Activated naive CD8-positive, alpha-beta T cell treated with anti-CD3 and anti-CD28 coated beads for 36 hours (primary cell): ENCODE measurements around the gene HOXA7. TPM values are rescaled to one million over a fixed set of nuclear protein-coding genes. Genes with fewer than 3 reads are reported as not detected.
A peak's percentile ranks its signal among the peaks of the same experiment; 100 is the strongest.

Experiments
- DNase-seq: peaks from one replicate; pipeline ENCODE4 v3.0.0; 2021
- H3K27ac Mint-ChIP-seq: one replicate; pipeline ENCODE4 v1.8.0; 2022; ENCODE audit warnings: mild to moderate bottlenecking, moderate library complexity, mixed read lengths
- H3K27me3 Mint-ChIP-seq: one replicate; pipeline ENCODE4 v1.8.0; 2022; ENCODE audit warnings: mild to moderate bottlenecking, mixed read lengths
- H3K36me3 Mint-ChIP-seq: one replicate; pipeline ENCODE4 v1.8.0; 2021; ENCODE audit warnings: mild to moderate bottlenecking, mixed read lengths
- H3K4me1 Mint-ChIP-seq: one replicate; pipeline ENCODE4 v1.8.0; 2021; ENCODE audit warnings: mixed read lengths
- H3K4me3 Mint-ChIP-seq: one replicate; pipeline ENCODE4 v1.8.0; 2022; ENCODE audit warnings: mild to moderate bottlenecking, moderate library complexity, mixed read lengths
- H3K9me3 Mint-ChIP-seq: one replicate; pipeline ENCODE4 v1.8.0; 2022; ENCODE audit warnings: mixed read lengths
- total RNA-seq, 2 experiments: library from RNA; stranded (reverse); gene quantifications; one replicate each; pipeline ENCODE4 v1.2.3, GENCODE V29; 2021

HOXA7 gene
- total RNA-seq, 2 experiments from 2014 or later, result not detected

GRCh38 chr7:27187475-27188385 is 31.3 kb upstream of the HOXA7 start:
- Mint-ChIP-seq H3K4me1 (peaks cover 38% of the 10 kb centered on the region), H3K36me3 (no peaks in the 10 kb centered on the region), H3K27ac (no peak overlapping the region), H3K4me3 (peak overlapping the region; percentile 61), H3K9me3 (no peaks in the 10 kb centered on the region), H3K27me3 (peaks cover 98% of the 10 kb centered on the region)
- no peak for DNase-seq

- Mint-ChIP-seq H3K36me3 (no peaks in the 10 kb centered on the region), H3K9me3 (no peaks in the 10 kb centered on the region), H3K4me3 (no peak overlapping the region), H3K27me3 (peaks cover 96% of the 10 kb centered on the region), H3K27ac (no peak overlapping the region), H3K4me1 (peaks cover 34% of the 10 kb centered on the region)
- DNase-seq, result no peak
These were observed 30.4 kb upstream of the HOXA7 start for GRCh38 chr7:27186668-27187474.

DNA sequence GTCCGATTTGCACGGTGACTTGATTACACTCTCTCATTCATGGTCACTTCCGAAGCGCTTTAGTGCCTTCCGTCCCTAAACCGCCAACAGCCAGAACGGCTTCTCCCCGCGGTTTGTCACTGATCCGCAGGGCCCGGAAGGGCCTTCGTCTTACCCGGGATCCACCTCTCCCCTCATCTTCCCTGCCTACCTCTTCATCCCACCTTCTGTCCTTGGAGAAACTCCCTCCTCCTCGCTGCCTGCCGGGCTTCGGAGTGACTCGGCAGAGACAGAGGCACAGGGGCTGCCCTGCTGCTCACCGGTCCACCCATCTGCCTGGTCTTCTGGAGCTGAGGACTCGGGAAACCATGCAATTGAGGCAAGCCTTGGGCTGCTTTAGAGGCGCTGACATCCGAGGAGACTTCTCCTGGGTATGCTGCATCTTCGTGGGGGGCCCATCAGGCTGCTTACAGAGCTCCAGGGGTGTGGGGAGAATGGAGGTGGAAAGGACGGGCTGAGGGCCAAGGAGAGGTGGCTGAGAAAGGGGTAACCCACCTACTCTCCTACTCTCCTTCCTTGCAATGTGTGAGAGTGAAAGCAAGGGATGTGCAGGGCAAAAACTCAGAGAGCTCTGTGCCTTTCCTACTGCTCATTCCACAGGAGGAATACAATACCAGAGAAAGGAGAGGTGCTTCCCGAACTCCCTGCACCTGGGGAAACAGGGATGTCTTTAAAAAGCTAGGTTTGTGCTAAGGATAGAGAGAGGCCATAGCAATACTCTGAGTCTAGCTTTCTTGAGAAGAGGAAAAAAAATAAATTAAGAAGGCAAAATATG is 29.6 kb upstream of the HOXA7 start:
- peak overlapping the region; percentile 70 for H3K4me3 Mint-ChIP-seq
- H3K4me1 Mint-ChIP-seq, result peaks cover 31% of the 10 kb centered on the region
- DNase-seq, result no peak
- peaks cover 96% of the 10 kb centered on the region for H3K27me3 Mint-ChIP-seq
- no peak overlapping the region for H3K27ac Mint-ChIP-seq
- H3K9me3 Mint-ChIP-seq, result no peaks in the 10 kb centered on the region
- no peaks in the 10 kb centered on the region for H3K36me3 Mint-ChIP-seq

DNA sequence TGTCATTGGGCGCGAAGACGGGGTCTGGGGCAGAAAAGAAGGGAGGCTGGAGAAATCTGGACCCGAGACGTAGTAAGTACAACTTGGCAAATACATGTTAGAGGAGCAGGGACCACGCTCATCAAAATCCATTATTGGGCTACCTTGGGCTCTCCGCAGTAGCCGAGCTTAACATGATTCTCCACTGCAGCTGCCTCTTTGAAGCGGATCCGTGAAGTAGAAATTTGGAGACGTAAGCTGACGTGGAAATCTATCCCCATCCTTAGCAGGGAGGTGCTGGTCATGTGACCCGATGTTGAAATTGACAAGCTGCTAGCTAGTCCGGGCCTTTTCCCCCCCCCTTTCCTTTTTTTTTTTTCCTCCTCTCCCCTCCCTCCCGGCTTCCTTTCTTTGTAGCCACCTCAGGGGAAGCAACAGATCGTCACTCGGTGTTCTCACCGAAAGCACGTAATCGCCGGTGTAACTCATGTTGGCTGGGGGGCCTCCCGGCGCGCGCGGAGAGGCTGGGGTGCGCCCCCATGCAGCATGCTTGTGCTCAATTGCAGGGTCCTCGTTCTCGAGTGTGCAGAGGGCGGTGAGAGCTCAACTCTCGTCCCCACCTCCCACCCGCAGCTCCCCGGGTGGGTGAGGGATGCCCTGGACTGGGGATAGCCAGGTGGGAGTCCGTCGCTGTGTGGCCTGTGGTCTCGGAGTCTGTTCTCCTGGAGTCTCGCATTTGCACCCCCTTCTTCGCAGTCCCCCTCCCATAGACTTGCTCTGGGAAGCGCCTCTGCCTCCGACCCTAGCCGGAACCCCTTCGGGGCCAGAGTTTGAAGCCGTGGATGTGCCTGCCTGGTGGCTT is 28.8 kb upstream of the HOXA7 start, which contains the start of gene HOXA11:
Gene HOXA11 (minus strand): TSS at position 220 of the 841 bp plus-strand sequence. CDS start 88 bp downstream, at position 132.
- Mint-ChIP-seq H3K4me1 (peaks cover 31% of the 10 kb centered on the region), H3K9me3 (no peaks in the 10 kb centered on the region), H3K36me3 (no peaks in the 10 kb centered on the region), H3K27ac (peak within 1 kb of the TSS; percentile 34), H3K27me3 (peaks cover 93% of the 10 kb centered on the region), H3K4me3 (peak within 1 kb of the TSS; percentile 70)
- no peak for DNase-seq

DNA sequence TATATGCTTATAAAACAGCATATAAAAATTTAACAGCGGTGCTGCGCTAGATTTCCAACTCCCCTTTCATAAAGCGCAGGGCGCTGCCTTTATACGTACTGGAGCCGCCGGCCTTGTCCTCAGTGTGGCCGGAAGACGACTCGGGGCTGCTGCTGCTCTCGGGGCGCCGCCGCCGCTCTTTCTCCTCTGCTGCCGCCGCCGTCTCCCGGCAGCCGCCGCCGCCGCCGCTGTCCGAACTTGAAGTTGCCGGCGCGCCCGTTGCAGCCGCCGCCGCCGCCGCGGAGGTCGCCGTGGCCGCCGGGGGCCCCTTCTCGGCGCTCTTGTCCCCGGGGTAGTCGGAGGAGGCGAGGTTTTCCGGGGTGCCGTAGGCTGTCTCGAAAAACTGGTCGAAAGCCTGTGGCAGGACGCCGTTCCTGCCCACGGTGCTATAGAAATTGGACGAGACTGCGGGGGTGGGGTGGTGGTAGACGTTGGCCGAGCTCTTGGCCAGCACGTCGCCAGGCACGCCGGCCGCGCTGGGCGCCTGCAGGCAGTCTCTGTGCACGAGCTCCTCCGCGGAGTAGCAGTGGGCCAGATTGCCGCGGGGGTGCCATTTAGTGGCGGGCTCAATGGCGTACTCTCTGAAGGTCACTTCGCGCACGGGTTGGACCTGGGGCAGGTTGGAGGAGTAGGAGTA is 28.0 kb upstream of the HOXA7 start:
- H3K9me3 Mint-ChIP-seq, result no peaks in the 10 kb centered on the region
- H3K27ac Mint-ChIP-seq, result peak overlapping the region; percentile 34
- peak overlapping the region; percentile 70 for H3K4me3 Mint-ChIP-seq
- peaks cover 2% of the 10 kb centered on the region for H3K36me3 Mint-ChIP-seq
- H3K27me3 Mint-ChIP-seq, result peaks cover 91% of the 10 kb centered on the region
- DNase-seq, result no peak
- H3K4me1 Mint-ChIP-seq, result peaks cover 34% of the 10 kb centered on the region

GRCh38 chr7:27183682-27184336 is 27.3 kb upstream of the HOXA7 start:
- Mint-ChIP-seq H3K27me3 (peaks cover 91% of the 10 kb centered on the region), H3K4me1 (peaks cover 31% of the 10 kb centered on the region), H3K27ac (no peak overlapping the region), H3K4me3 (peak overlapping the region; percentile 60), H3K36me3 (peaks cover 2% of the 10 kb centered on the region), H3K9me3 (no peaks in the 10 kb centered on the region)
- no peak for DNase-seq

DNA sequence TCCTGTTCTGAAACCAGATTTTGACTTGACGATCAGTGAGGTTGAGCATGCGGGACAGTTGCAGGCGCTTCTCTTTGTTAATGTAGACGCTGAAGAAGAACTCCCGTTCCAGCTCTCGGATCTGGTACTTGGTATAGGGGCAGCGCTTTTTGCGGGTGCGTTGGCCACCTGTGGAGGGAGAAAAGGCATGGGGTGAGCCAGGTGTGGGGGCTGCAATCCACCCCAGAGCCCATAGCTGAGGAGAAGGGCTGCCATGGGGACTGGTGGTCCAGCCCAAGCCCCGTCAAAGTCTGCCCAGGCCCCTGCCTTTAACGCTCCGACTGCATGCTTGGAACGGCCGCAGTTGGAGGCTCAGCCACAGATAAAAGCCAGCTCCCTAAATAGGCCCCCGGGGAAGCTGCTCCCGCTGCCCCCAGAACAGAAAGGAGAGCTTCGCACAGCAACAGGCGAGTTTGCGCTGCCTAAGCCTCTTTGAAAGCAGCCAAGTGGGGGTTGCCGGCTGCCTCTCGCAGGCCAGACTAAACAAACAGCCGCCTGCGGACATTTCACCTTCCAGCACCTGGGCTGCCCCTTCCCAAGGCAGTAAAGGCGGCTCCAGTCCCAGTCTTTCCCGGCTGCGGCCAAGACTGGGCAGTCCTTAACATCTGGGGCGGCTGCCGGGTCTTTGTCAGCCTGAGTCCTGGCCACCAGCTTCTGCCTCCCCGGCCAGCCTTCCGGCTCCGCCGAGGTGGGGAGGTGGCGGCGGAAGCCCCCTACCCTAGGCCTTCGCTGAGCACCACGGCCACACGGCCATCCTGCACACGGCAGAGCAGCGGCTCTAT is 26.6 kb upstream of the HOXA7 start:
- Mint-ChIP-seq H3K27me3 (peaks cover 91% of the 10 kb centered on the region), H3K4me3 (no peak overlapping the region), H3K36me3 (peaks cover 2% of the 10 kb centered on the region), H3K27ac (no peak overlapping the region), H3K9me3 (no peaks in the 10 kb centered on the region), H3K4me1 (peaks cover 24% of the 10 kb centered on the region)
- DNase-seq, result no peak

DNA sequence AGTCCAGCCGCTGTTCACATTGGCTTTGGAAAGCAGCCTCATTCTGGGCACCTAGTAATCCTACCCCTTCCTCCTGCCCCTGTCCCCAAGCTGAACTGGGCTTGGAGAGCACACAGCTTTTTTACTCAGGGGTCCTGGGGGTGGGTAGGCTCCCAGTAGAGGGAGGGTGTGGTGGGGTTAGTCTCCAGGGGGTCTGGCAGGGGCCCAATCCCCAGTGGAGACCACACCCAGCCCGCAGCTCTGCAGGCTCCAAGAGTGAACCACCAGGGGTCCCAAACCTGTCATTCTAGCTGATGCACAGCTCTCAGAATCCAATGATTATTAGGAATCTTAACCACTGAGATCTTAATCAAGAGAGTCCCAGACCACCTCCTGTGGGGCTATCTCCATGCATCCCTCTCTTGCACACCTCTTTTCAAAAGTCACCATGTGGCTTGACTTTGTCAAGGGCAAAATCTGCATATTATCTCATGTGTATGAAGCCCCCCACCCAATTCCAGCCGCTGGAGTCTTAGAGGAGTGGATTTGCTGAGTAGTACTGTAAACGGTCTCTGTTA is 25.9 kb upstream of the HOXA7 start:
- no peaks in the 10 kb centered on the region for H3K9me3 Mint-ChIP-seq
- H3K4me3 Mint-ChIP-seq, result no peak overlapping the region
- peaks cover 2% of the 10 kb centered on the region for H3K36me3 Mint-ChIP-seq
- peaks cover 91% of the 10 kb centered on the region for H3K27me3 Mint-ChIP-seq
- no peak for DNase-seq
- H3K27ac Mint-ChIP-seq, result no peak overlapping the region
- peaks cover 19% of the 10 kb centered on the region for H3K4me1 Mint-ChIP-seq

DNA sequence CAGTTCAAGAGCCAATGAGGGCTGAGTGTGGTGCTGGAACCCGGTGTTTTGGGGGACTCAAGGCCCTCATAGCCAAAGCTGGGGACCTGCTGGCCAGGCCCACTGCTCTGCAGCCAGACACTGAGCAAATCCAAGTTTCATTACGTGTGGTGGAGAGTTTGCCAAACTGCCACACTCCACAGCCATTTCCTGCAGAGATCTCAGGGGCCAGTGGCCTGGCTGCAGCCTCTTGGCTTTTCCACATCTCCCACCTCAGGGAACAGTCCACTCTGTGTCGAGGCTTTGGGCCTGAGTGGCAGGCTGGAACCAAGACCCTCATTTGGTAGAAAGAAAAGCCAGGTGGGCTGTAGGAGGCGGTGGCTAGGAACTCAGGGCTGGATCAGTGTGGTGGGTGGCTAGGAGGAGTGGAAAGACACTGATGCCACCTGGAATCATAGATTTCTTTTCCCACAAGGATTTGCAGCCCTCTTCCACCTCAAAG is 25.4 kb upstream of the HOXA7 start:
- Mint-ChIP-seq H3K27ac (no peak overlapping the region), H3K9me3 (no peaks in the 10 kb centered on the region), H3K4me1 (peaks cover 16% of the 10 kb centered on the region), H3K27me3 (peaks cover 88% of the 10 kb centered on the region), H3K36me3 (peaks cover 2% of the 10 kb centered on the region), H3K4me3 (no peak overlapping the region)
- DNase-seq, result no peak

DNA sequence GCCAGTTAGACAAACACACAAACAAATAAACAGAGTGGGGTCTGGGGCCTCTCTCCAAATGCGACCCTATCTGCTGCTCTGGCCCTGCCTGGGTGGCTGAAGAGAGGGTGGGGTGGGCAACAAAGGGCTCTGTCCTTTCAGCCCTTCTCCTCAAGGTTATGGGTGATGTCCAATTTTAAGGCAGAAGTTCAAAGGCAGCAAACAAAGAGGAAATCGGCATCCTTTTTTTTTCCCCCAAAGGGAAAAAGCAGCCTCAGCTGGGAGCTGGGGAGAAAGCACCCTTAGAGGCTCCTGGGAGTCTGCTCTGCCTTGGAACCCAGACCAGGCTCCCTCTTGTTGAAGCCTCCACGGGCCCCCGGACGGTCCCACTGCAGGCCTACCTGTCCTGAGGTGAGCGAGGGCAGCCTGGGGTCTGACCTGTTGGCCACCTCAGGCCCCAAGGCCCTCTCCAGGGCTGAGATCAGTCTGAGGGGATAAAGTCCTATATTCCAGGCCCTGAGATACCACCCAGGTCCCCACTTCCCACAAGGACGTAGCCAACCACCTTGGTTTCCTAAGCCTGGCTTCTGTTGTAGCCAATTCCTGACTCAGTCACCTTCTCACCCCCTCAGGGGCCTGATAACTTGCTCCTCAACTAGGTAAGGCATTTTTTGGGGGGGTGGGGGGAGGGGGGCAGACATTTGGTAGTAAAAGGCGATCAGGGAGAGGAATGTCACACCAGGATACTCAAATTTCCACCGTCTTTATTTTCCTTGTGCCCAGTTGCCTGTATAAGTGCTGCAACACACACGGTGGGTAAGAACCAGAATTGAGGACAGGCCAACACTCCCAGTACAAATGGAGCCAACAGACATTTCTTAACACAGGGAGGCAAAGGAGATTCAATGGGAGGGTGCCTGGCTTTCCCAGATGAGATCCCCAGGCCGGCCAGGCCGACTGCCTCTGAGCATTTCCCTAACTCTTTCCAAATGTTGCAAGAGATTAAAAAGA is 24.3 kb upstream of the HOXA7 start:
- Mint-ChIP-seq H3K4me1 (peaks cover 14% of the 10 kb centered on the region), H3K27ac (no peak overlapping the region), H3K4me3 (no peak overlapping the region), H3K9me3 (no peaks in the 10 kb centered on the region), H3K27me3 (peaks cover 88% of the 10 kb centered on the region), H3K36me3 (peaks cover 2% of the 10 kb centered on the region)
- no peak for DNase-seq
